Suprapubic skin (tissue), 3 donors: ENCODE data around the gene PRICKLE1.

Experiments used
- POLR2A ChIP-seq, 2 donors: fragments of 450-650 bp; IDR thresholded peaks; one replicate each; pipeline ENCODE4 v1.6.1; 2017; ENCODE audit warnings: antibody characterized with exemption in 2 of 2, mild to moderate bottlenecking in 2 of 2, moderate library complexity in 2 of 2
- TF ChIP-seq, protein P1 (sequence below), 2 donors: fragments of 200-600 bp in 1 of 2; fragments of 450-650 bp in 1 of 2; sonication (generic) in 1 of 2; IDR thresholded peaks; one replicate each; pipeline ENCODE4 v1.5.1; 2016 to 2019; ENCODE audit warnings: antibody characterized with exemption in 2 of 2, mild to moderate bottlenecking in 1 of 2, moderate library complexity in 1 of 2

DNA sequence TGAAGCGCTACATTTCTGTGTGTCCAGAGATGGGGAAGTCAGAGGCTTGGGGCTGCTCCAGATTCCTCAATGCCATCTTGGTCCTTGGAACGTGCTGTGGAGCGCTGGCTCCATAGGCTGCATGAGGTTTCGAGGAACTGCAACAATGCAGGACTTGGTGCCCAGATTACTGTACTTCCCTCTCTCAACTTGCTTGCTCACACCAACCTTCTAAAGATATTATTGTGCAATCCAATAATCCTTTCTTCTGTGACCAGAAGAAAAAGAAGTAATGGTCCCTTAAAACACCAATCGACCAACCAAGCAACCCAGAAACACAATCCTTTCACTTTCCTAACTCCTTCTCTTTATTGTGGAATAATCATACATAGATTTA lies 3.7 kb downstream of the PRICKLE1 start:
- TF ChIP-seq, protein P1, sequence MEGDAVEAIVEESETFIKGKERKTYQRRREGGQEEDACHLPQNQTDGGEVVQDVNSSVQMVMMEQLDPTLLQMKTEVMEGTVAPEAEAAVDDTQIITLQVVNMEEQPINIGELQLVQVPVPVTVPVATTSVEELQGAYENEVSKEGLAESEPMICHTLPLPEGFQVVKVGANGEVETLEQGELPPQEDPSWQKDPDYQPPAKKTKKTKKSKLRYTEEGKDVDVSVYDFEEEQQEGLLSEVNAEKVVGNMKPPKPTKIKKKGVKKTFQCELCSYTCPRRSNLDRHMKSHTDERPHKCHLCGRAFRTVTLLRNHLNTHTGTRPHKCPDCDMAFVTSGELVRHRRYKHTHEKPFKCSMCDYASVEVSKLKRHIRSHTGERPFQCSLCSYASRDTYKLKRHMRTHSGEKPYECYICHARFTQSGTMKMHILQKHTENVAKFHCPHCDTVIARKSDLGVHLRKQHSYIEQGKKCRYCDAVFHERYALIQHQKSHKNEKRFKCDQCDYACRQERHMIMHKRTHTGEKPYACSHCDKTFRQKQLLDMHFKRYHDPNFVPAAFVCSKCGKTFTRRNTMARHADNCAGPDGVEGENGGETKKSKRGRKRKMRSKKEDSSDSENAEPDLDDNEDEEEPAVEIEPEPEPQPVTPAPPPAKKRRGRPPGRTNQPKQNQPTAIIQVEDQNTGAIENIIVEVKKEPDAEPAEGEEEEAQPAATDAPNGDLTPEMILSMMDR (IDR thresholded peaks at IDR 0.05) = no peak
- TF ChIP-seq POLR2A (IDR thresholded peaks at IDR 0.05) = no peak
